ACC112 (cell line): ENCODE results near the gene SIRPA.

Experiments used
- H2AFZ ChIP-seq: fragments of 200-600 bp; sonication (generic); one replicate; pipeline ENCODE4 v1.6.0; 2017; ENCODE audit warnings: antibody characterized with exemption, low read length; ENCODE audit not compliant: unreplicated experiment
- H3K27ac ChIP-seq: fragments of 200-600 bp; sonication (generic); 2 replicates; pipeline ENCODE4 v1.5.1; 2014; ENCODE audit warnings: low read depth, mild to moderate bottlenecking, antibody characterized with exemption, low read length, moderate library complexity
- H3K27me3 ChIP-seq: fragments of 200-600 bp; sonication (generic); 2 replicates; pipeline ENCODE4 v1.6.1; 2014; ENCODE audit warnings: mild to moderate bottlenecking, antibody characterized with exemption, low read length, moderate library complexity, mixed read lengths; ENCODE audit not compliant: insufficient read depth
- H3K36me3 ChIP-seq: fragments of 200-600 bp; sonication (generic); 2 replicates; pipeline ENCODE4 v1.6.1; 2016; ENCODE audit warnings: mild to moderate bottlenecking, antibody characterized with exemption, low read length, moderate library complexity, mixed read lengths; ENCODE audit not compliant: insufficient read depth
- H3K4me1 ChIP-seq: fragments of 200-600 bp; sonication (generic); one replicate; pipeline ENCODE4 v1.6.1; 2016; ENCODE audit warnings: low read length, mixed read lengths; ENCODE audit not compliant: insufficient read depth, unreplicated experiment, control insufficient read depth
- H3K4me3 ChIP-seq: fragments of 200-600 bp; sonication (generic); 2 replicates; pipeline ENCODE4 v1.5.1; 2014; ENCODE audit warnings: mild to moderate bottlenecking, low read depth, low read length
- H3K79me2 ChIP-seq: fragments of 200-600 bp; sonication (generic); one replicate; pipeline ENCODE4 v1.6.0; 2016; ENCODE audit warnings: low read length; ENCODE audit not compliant: control insufficient read depth, unreplicated experiment, insufficient read depth

The SIRPA gene

GRCh38 chr20:1949347-1950100, 54.3 kb downstream of the SIRPA start:
- Histone ChIP-seq H3K4me1 (peaks cover 10% of the 10 kb centered on the region), H2AFZ (no peak overlapping the region), H3K27ac (no peak overlapping the region), H3K36me3 (no peaks in the 10 kb centered on the region), H3K79me2 (no peaks in the 10 kb centered on the region), H3K27me3 (no peaks in the 10 kb centered on the region), H3K4me3 (no peak overlapping the region)

GRCh38 chr20:1950836-1951235, 55.6 kb downstream of the SIRPA start:
- Histone ChIP-seq H3K27ac (no peak overlapping the region), H3K27me3 (no peaks in the 10 kb centered on the region), H2AFZ (no peak overlapping the region), H3K4me1 (no peaks in the 10 kb centered on the region), H3K79me2 (no peaks in the 10 kb centered on the region), H3K36me3 (no peaks in the 10 kb centered on the region), H3K4me3 (no peak overlapping the region)

GRCh38 chr20:1951436-1952115, 56.4 kb downstream of the SIRPA start:
- H2AFZ ChIP-seq, result no peak overlapping the region
- H3K4me3 ChIP-seq, result no peak overlapping the region
- no peaks in the 10 kb centered on the region for H3K36me3 ChIP-seq
- no peaks in the 10 kb centered on the region for H3K79me2 ChIP-seq
- no peaks in the 10 kb centered on the region for H3K4me1 ChIP-seq
- no peak overlapping the region for H3K27ac ChIP-seq
- H3K27me3 ChIP-seq, result no peaks in the 10 kb centered on the region; the same call in 1 of the 2 replicates

GRCh38 chr20:1952737-1953530, 57.7 kb downstream of the SIRPA start:
- no peaks in the 10 kb centered on the region for H3K4me1 ChIP-seq
- no peak overlapping the region for H3K4me3 ChIP-seq
- H3K27ac ChIP-seq, result no peak overlapping the region
- H3K79me2 ChIP-seq, result no peaks in the 10 kb centered on the region
- H2AFZ ChIP-seq, result no peak overlapping the region
- H3K36me3 ChIP-seq, result no peaks in the 10 kb centered on the region
- H3K27me3 ChIP-seq, result no peaks in the 10 kb centered on the region; the same call in 1 of the 2 replicates

- H3K4me3 ChIP-seq, result no peak overlapping the region
- peaks cover 3% of the 10 kb centered on the region for H3K27me3 ChIP-seq
- no peaks in the 10 kb centered on the region for H3K4me1 ChIP-seq
- no peak overlapping the region for H2AFZ ChIP-seq
- no peaks in the 10 kb centered on the region for H3K79me2 ChIP-seq
- no peak overlapping the region for H3K27ac ChIP-seq
- no peaks in the 10 kb centered on the region for H3K36me3 ChIP-seq
Measured at GRCh38 chr20:1953621-1954020, 58.4 kb downstream of the SIRPA start.

GRCh38 chr20:1955217-1955616, 60.0 kb downstream of the SIRPA start:
- Histone ChIP-seq H2AFZ (no peak overlapping the region), H3K79me2 (no peaks in the 10 kb centered on the region), H3K36me3 (no peaks in the 10 kb centered on the region), H3K4me1 (no peaks in the 10 kb centered on the region), H3K27me3 (peaks cover 14% of the 10 kb centered on the region), H3K4me3 (no peak overlapping the region), H3K27ac (no peak overlapping the region)

GRCh38 chr20:1958426-1958825, 63.2 kb downstream of the SIRPA start:
- Histone ChIP-seq H2AFZ (no peak overlapping the region), H3K36me3 (no peaks in the 10 kb centered on the region), H3K4me3 (no peak overlapping the region), H3K79me2 (no peaks in the 10 kb centered on the region), H3K4me1 (no peaks in the 10 kb centered on the region), H3K27ac (no peak overlapping the region), H3K27me3 (peaks cover 42% of the 10 kb centered on the region)

- Histone ChIP-seq H3K27me3 (peaks cover 49% of the 10 kb centered on the region), H3K36me3 (no peaks in the 10 kb centered on the region), H3K4me3 (no peak overlapping the region), H3K4me1 (no peaks in the 10 kb centered on the region), H3K27ac (no peak overlapping the region), H2AFZ (no peak overlapping the region), H3K79me2 (no peaks in the 10 kb centered on the region)
Measured at GRCh38 chr20:1959156-1959555, 63.9 kb downstream of the SIRPA start.

- Histone ChIP-seq H3K79me2 (no peaks in the 10 kb centered on the region), H2AFZ (no peak overlapping the region), H3K4me3 (no peak overlapping the region), H3K36me3 (no peaks in the 10 kb centered on the region), H3K27me3 (peaks cover 57% of the 10 kb centered on the region), H3K4me1 (no peaks in the 10 kb centered on the region), H3K27ac (no peak overlapping the region)
Measured at GRCh38 chr20:1961374-1961773, 66.2 kb downstream of the SIRPA start.

- H3K27ac ChIP-seq, result no peak overlapping the region
- no peak overlapping the region for H3K4me3 ChIP-seq
- H3K4me1 ChIP-seq, result no peaks in the 10 kb centered on the region
- H3K27me3 ChIP-seq, result peaks cover 75% of the 10 kb centered on the region
- H2AFZ ChIP-seq, result no peak overlapping the region
- H3K79me2 ChIP-seq, result no peaks in the 10 kb centered on the region
- no peaks in the 10 kb centered on the region for H3K36me3 ChIP-seq
Measured at GRCh38 chr20:1964061-1964460, 68.9 kb downstream of the SIRPA start.
